ENCODE results near the gene OR6F1. TPM values are rescaled to one million over a fixed set of nuclear protein-coding genes. Genes with fewer than 3 reads are reported as not detected.
"Not testable (repeated sequence)": the region's sequence is repeated elsewhere in the genome, so short reads cannot be mapped to it uniquely, and the experiment has no call there.

OR6F1 gene
- total RNA-seq: not detected in 2 replicates
- not detected for total RNA-seq (2013)
- not detected in 2 replicates for polyA plus RNA-seq
- not detected in 2 replicates for polyA minus RNA-seq

DNA sequence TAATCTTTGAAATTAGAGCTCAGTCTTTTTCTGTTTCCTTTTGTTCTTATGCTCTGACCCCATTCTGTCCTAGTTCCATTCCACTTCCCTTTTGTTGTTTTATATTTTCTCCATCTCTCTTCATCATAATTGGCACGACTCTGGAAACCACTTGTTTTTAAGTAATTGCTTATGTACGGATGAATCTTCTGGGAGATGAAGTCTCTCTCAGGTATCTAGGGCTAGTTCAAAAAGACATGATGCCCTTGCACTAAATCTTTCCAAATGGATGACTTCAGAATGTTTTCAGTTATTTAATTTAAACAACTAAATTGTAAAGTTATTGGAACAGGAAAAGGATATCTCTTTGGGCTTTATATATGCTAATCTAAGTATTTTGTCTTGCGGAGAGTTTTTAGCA is at the start of gene OR6F1:
Gene OR6F1, minus strand, starts transcription at position 101 of the 400 bp plus-strand sequence. CDS start 3,891 bp downstream, outside the sequence.
- ATAC-seq (ENCODE audit: low read depth): no peak

DNA sequence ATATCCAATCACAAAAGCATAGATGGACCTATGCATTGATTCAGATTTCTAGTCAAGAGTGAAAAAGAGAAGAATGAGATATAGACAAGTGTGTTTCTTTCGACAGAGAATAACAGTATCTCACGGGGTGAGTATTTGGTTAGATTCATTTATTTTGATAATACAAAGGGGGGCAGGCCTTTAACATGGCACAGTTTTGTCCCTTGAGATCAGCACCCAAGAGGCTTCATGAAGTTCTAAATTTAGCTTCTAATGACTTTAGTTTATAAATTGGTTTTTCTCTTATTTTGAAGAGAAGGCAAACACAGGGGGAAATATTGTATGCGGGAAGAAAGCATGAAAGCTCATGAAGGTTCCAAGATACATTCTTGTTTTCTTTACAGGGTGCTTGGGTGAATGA is 44.0 kb upstream of the OR6F1 start, which contains the start of gene OR1C1:
Gene OR1C1, minus strand, starts transcription at position 101 of the 400 bp plus-strand sequence. CDS start 2,150 bp downstream, outside the sequence.
- 94% methylated on average over 2 of the region's 3 CpGs for WGBS (ENCODE audit: insufficient coverage)
- no peak within 1 kb of the TSS for H2AFZ ChIP-seq (ENCODE audit: insufficient read depth, low read depth, low read length, poor library complexity, severe bottlenecking)
- no peak within 1 kb of the TSS for H3K27ac Mint-ChIP-seq
- H3K27ac ChIP-seq (ENCODE audit: low read length in 2 of 2): no peak within 1 kb of the TSS
- ChIA-PET CTCF (no interaction called here), POLR2A (no interaction called here)
- intact Hi-C loops (cut with micrococcal nuclease): no loop called here
- TF ChIP-seq EZH2 (IDR thresholded peaks at IDR 0.05; ENCODE audit: borderline replicate concordance, insufficient read depth, low read depth, low read length, poor library complexity, severe bottlenecking): no peak
- TF ChIP-seq, protein P1, sequence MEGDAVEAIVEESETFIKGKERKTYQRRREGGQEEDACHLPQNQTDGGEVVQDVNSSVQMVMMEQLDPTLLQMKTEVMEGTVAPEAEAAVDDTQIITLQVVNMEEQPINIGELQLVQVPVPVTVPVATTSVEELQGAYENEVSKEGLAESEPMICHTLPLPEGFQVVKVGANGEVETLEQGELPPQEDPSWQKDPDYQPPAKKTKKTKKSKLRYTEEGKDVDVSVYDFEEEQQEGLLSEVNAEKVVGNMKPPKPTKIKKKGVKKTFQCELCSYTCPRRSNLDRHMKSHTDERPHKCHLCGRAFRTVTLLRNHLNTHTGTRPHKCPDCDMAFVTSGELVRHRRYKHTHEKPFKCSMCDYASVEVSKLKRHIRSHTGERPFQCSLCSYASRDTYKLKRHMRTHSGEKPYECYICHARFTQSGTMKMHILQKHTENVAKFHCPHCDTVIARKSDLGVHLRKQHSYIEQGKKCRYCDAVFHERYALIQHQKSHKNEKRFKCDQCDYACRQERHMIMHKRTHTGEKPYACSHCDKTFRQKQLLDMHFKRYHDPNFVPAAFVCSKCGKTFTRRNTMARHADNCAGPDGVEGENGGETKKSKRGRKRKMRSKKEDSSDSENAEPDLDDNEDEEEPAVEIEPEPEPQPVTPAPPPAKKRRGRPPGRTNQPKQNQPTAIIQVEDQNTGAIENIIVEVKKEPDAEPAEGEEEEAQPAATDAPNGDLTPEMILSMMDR (IDR thresholded peaks at IDR 0.05): no peak
- H3K9me3 ChIP-seq (ENCODE audit: control extremely low read depth in 1 of 3, control insufficient read depth in 2 of 3, insufficient read depth in 1 of 3, low read length in 2 of 3): no peaks in the 10 kb centered on the region
- DNase-seq: no peak
- H4K20me1 ChIP-seq (ENCODE audit: control insufficient read depth, insufficient read depth, low read length, poor library complexity, severe bottlenecking): no peaks in the 10 kb centered on the region
- H3K9ac ChIP-seq (ENCODE audit: low read length): no peak within 1 kb of the TSS
- no peaks in the 10 kb centered on the region for H3K27me3 Mint-ChIP-seq
- H3K4me1 ChIP-seq (ENCODE audit: control insufficient read depth in 2 of 2, insufficient read depth in 2 of 2, low read length in 2 of 2): no peaks in the 10 kb centered on the region
- H3K4me2 ChIP-seq (replicated peaks; ENCODE audit: low read depth, low read length, poor library complexity, severe bottlenecking): no peak within 1 kb of the TSS
- H3K4me3 ChIP-seq (ENCODE audit: control extremely low read depth in 1 of 5, extremely low read depth in 1 of 5, insufficient read depth in 1 of 5, low read depth in 2 of 5, low read length in 4 of 5): no peak within 1 kb of the TSS
- H3K79me2 ChIP-seq (ENCODE audit: control insufficient read depth, insufficient read depth, low read length): no peaks in the 10 kb centered on the region
- no peaks in the 10 kb centered on the region for H3K9me3 Mint-ChIP-seq (ENCODE audit: insufficient read depth)
- no peaks in the 10 kb centered on the region for H3K36me3 ChIP-seq (replicated peaks in 1 of 2; ENCODE audit: control extremely low read depth in 1 of 2, control insufficient read depth in 1 of 2, extremely low read depth in 1 of 2, insufficient read depth in 2 of 2, low read length in 1 of 2)
- H3K4me3 Mint-ChIP-seq: no peak within 1 kb of the TSS
- ATAC-seq (ENCODE audit: low read depth): no peak
- H3K4me1 Mint-ChIP-seq: no peaks in the 10 kb centered on the region
- H3K27me3 ChIP-seq (replicated peaks in 1 of 4; ENCODE audit: control extremely low read depth in 1 of 4, control insufficient read depth in 3 of 4, insufficient read depth in 4 of 4, low read length in 3 of 4): no peaks in the 10 kb centered on the region

More for the DNA sequence above, at the start of gene OR6F1:
- no peak within 1 kb of the TSS for H3K4me3 Mint-ChIP-seq
- Histone ChIP-seq H3K79me2 (ENCODE audit: control insufficient read depth, insufficient read depth, low read length) (no peaks in the 10 kb centered on the region), H3K9ac (ENCODE audit: low read length) (no peak within 1 kb of the TSS), H3K36me3 (replicated peaks in 1 of 2; ENCODE audit: control extremely low read depth in 1 of 2, control insufficient read depth in 1 of 2, extremely low read depth in 1 of 2, insufficient read depth in 2 of 2, low read length in 1 of 2) (no peaks in the 10 kb centered on the region), H2AFZ (ENCODE audit: insufficient read depth, low read depth, low read length, poor library complexity, severe bottlenecking) (no peak within 1 kb of the TSS), H4K20me1 (ENCODE audit: control insufficient read depth, insufficient read depth, low read length, poor library complexity, severe bottlenecking) (no peaks in the 10 kb centered on the region), H3K4me2 (replicated peaks; ENCODE audit: low read depth, low read length, poor library complexity, severe bottlenecking) (no peak within 1 kb of the TSS), H3K27ac (ENCODE audit: low read length in 2 of 2) (no peak within 1 kb of the TSS), H3K4me1 (ENCODE audit: control insufficient read depth in 2 of 2, insufficient read depth in 2 of 2, low read length in 2 of 2) (no peaks in the 10 kb centered on the region), H3K27me3 (replicated peaks in 1 of 4; ENCODE audit: control extremely low read depth in 1 of 4, control insufficient read depth in 3 of 4, insufficient read depth in 4 of 4, low read length in 3 of 4) (no peaks in the 10 kb centered on the region), H3K9me3 (ENCODE audit: control extremely low read depth in 1 of 3, control insufficient read depth in 2 of 3, insufficient read depth in 1 of 3, low read length in 2 of 3) (peaks cover 0 to 9% (median 4%) of the 10 kb centered on the region in 3 donors), H3K4me3 (ENCODE audit: control extremely low read depth in 1 of 5, extremely low read depth in 1 of 5, insufficient read depth in 1 of 5, low read depth in 2 of 5, low read length in 4 of 5) (no peak within 1 kb of the TSS)
- H3K27me3 Mint-ChIP-seq: peaks cover 4% of the 10 kb centered on the region
- TF ChIP-seq EZH2 (IDR thresholded peaks at IDR 0.05; ENCODE audit: borderline replicate concordance, insufficient read depth, low read depth, low read length, poor library complexity, severe bottlenecking): no peak
- TF ChIP-seq, protein P1 (IDR thresholded peaks at IDR 0.05): no peak
- ChIA-PET POLR2A (no interaction called here), CTCF (no interaction called here)
- DNase-seq: no peak
- H3K9me3 Mint-ChIP-seq (ENCODE audit: insufficient read depth): peaks cover 5% of the 10 kb centered on the region
- no peaks in the 10 kb centered on the region for H3K4me1 Mint-ChIP-seq
- H3K27ac Mint-ChIP-seq: no peak within 1 kb of the TSS
- intact Hi-C loops (cut with micrococcal nuclease): no loop called here
- WGBS (ENCODE audit: insufficient coverage): no CpG with 5 or more reads among the region's 3 CpGs

DNA sequence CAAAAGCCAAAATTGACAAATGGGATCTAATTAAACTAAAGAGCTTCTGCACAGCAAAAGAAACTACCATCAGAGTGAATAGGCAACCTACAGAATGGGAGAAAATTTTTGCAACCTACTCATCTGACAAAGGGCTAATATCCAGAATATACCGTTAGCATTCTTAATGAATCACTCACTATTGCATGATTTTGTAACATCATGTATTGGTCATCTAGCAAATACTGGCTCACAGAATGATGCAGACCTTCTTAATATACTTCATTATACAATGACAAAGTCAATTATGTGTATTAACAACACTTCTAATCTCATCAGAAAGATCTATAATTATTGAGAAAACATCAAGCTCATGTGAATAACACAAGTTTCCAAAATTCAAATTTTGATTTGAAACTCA is 37.9 kb upstream of the OR6F1 start:
- H2AFZ ChIP-seq (ENCODE audit: insufficient read depth, low read depth, low read length, poor library complexity, severe bottlenecking); H3K27me3 ChIP-seq (replicated peaks in 1 of 4; ENCODE audit: control extremely low read depth in 1 of 4, control insufficient read depth in 3 of 4, insufficient read depth in 4 of 4, low read length in 3 of 4); H3K4me3 Mint-ChIP-seq; intact Hi-C loops (cut with micrococcal nuclease); H3K4me3 ChIP-seq (ENCODE audit: control extremely low read depth in 1 of 5, extremely low read depth in 1 of 5, insufficient read depth in 1 of 5, low read depth in 2 of 5, low read length in 4 of 5); H3K4me1 ChIP-seq (ENCODE audit: control insufficient read depth in 2 of 2, insufficient read depth in 2 of 2, low read length in 2 of 2); POLR2A ChIA-PET; DNase-seq; H3K27ac ChIP-seq (ENCODE audit: low read length in 2 of 2); H3K79me2 ChIP-seq (ENCODE audit: control insufficient read depth, insufficient read depth, low read length); H3K9me3 Mint-ChIP-seq (ENCODE audit: insufficient read depth); H3K4me1 Mint-ChIP-seq; H4K20me1 ChIP-seq (ENCODE audit: control insufficient read depth, insufficient read depth, low read length, poor library complexity, severe bottlenecking); H3K27me3 Mint-ChIP-seq; H3K36me3 ChIP-seq (replicated peaks in 1 of 2; ENCODE audit: control extremely low read depth in 1 of 2, control insufficient read depth in 1 of 2, extremely low read depth in 1 of 2, insufficient read depth in 2 of 2, low read length in 1 of 2); CTCF ChIA-PET; H3K4me2 ChIP-seq (replicated peaks; ENCODE audit: low read depth, low read length, poor library complexity, severe bottlenecking); H3K27ac Mint-ChIP-seq; ATAC-seq (ENCODE audit: low read depth); H3K9ac ChIP-seq (ENCODE audit: low read length): not testable (repeated sequence)
- WGBS (ENCODE audit: insufficient coverage): no CpG with 5 or more reads among the region's 1 CpG
- H3K9me3 ChIP-seq (ENCODE audit: control extremely low read depth in 1 of 3, control insufficient read depth in 2 of 3, insufficient read depth in 1 of 3, low read length in 2 of 3): peaks cover 0 to 13% (median 4%) of the 10 kb centered on the region in 3 donors
